Suprapubic skin (tissue), 4 donors: ENCODE results near the gene HPCAL1. TPM values are rescaled to one million over a fixed set of nuclear protein-coding genes. Genes with fewer than 3 reads are reported as not detected.

ENCODE experiments used
- DNase-seq, 2 donors: peaks; one replicate each; pipeline ENCODE4 v3.0.0-alpha.2; 2019; ENCODE audit warnings: low spot score in 2 of 2
- H3K27ac ChIP-seq: fragments of 200-600 bp; sonication (generic); one replicate; pipeline ENCODE4 v1.5.1; 2019
- H3K27me3 ChIP-seq: fragments of 200-600 bp; sonication (generic); one replicate; pipeline ENCODE4 v1.5.1; 2019
- H3K36me3 ChIP-seq: fragments of 200-600 bp; sonication (generic); one replicate; pipeline ENCODE4 v1.5.1; 2019
- H3K4me1 ChIP-seq: fragments of 200-600 bp; sonication (generic); one replicate; pipeline ENCODE4 v1.5.1; 2019
- H3K4me3 ChIP-seq: fragments of 200-600 bp; sonication (generic); one replicate; pipeline ENCODE4 v1.5.1; 2019; ENCODE audit warnings: mild to moderate bottlenecking
- H3K9me3 ChIP-seq: fragments of 200-600 bp; sonication (generic); one replicate; pipeline ENCODE4 v1.5.1; 2019
- EP300 ChIP-seq: sonication (generic); formaldehyde crosslinking; IDR thresholded peaks from one replicate; pipeline ENCODE4 v1.6.1; 2017; ENCODE audit warnings: antibody characterized with exemption
- POLR2A ChIP-seq, 2 donors: fragments of 450-650 bp; IDR thresholded peaks; one replicate each; pipeline ENCODE4 v1.6.1; 2017; ENCODE audit warnings: antibody characterized with exemption in 2 of 2, mild to moderate bottlenecking in 2 of 2, moderate library complexity in 2 of 2
- POLR2AphosphoS5 ChIP-seq, 3 donors: sonication (generic); formaldehyde crosslinking; IDR thresholded peaks; one replicate each; pipeline ENCODE4 v1.6.1; 2017; ENCODE audit warnings: antibody characterized with exemption in 3 of 3
- WGBS: methylation state at CpG from one replicate; pipeline ENCODE4 v1.1.5; 2018; 5-methylcytosine and 5-hydroxymethylcytosine counted together
- total RNA-seq, 4 donors: library from RNA; depleted of rRNA; stranded (reverse); fragments of >200 nt; gene quantifications; one replicate each; pipeline ENCODE4 v1.1.0, GENCODE V29; 2016
- TF ChIP-seq, protein P1 (sequence below), 2 donors: fragments of 200-600 bp in 1 of 2; fragments of 450-650 bp in 1 of 2; sonication (generic) in 1 of 2; IDR thresholded peaks; one replicate each; pipeline ENCODE4 v1.5.1; 2016 to 2019; ENCODE audit warnings: antibody characterized with exemption in 2 of 2, mild to moderate bottlenecking in 1 of 2, moderate library complexity in 1 of 2

Gene HPCAL1
- total RNA-seq, 4 donors from 2014 or later = 27.7 to 40.7 (median 35.3) TPM

- no peaks in the 10 kb centered on the region for H3K27me3 ChIP-seq
- TF ChIP-seq POLR2AphosphoS5 (IDR thresholded peaks at IDR 0.05) = no peak
- TF ChIP-seq EP300 = no peak
- TF ChIP-seq, protein P1, sequence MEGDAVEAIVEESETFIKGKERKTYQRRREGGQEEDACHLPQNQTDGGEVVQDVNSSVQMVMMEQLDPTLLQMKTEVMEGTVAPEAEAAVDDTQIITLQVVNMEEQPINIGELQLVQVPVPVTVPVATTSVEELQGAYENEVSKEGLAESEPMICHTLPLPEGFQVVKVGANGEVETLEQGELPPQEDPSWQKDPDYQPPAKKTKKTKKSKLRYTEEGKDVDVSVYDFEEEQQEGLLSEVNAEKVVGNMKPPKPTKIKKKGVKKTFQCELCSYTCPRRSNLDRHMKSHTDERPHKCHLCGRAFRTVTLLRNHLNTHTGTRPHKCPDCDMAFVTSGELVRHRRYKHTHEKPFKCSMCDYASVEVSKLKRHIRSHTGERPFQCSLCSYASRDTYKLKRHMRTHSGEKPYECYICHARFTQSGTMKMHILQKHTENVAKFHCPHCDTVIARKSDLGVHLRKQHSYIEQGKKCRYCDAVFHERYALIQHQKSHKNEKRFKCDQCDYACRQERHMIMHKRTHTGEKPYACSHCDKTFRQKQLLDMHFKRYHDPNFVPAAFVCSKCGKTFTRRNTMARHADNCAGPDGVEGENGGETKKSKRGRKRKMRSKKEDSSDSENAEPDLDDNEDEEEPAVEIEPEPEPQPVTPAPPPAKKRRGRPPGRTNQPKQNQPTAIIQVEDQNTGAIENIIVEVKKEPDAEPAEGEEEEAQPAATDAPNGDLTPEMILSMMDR (IDR thresholded peaks at IDR 0.05) = no peak
- TF ChIP-seq POLR2A (IDR thresholded peaks at IDR 0.05) = no peak
Observed at GRCh38 chr2:10415048-10415447, 112.3 kb downstream of the HPCAL1 start.

DNA sequence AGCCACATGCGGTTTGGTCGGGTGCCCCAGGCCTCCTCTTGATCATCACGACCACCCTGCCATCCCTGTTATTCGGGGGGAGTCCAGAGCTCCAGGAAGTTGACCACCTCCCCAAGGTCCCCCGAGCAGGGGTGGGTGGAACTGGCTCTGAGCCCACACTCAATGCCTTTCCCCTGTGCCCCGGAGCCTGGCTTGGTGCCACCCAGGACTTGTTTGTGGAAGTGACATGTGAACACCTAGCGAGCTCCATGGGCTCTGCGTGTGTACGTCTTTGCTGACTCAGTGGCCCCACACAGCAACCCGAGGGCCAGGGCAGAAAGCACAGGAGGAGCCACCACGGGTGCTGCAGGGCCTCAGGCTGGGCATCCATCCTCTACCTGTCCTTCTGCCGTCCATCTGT, 112.9 kb downstream of the HPCAL1 start:
- Histone ChIP-seq H3K4me1 (no peaks in the 10 kb centered on the region), H3K27ac (no peak overlapping the region)
- no peak for DNase-seq

More at GRCh38 chr2:10415048-10415447, 112.3 kb downstream of the HPCAL1 start:
- no peak overlapping the region for H3K4me3 ChIP-seq
- no peak overlapping the region for H3K27ac ChIP-seq
- no peaks in the 10 kb centered on the region for H3K4me1 ChIP-seq
- no peaks in the 10 kb centered on the region for H3K9me3 ChIP-seq
- 91% methylated on average over 5 of the region's 8 CpGs for WGBS
- DNase-seq = no peak
- no peaks in the 10 kb centered on the region for H3K36me3 ChIP-seq

DNA sequence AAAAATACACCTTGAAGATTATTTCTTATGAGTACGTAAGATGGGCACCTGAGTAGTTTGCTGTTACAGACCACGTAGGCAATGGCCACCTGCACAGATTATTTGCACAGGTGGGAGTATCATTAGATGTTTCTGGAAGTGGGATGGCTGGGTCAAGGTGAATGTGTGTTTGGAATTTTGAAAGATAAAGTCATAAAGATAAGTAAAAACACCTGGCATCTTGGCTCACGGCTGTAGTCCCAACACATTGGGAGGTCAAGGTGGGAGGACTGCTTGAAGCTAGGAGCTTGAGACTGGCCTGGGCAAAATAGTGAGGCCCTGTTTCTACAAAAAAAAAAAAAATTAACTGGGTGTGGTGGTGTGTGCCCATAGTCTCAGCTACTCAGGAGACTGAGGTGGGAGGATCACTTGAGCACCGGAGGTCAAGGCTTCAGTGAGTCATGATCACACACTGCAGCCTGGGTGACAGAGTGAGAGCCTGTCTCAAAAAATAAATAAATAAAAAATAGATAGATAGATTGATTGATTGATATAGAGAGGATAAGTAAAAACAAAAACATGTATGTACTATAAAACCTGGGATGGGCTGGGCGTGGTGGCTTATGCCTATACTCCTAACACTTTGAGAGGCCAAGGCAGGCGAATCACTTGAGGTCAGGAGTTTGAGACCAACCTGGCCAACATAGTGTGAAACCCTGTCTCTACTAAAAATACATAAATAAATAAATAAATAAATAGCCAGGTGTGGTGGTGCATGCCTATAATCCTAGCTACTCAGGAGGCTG, 115.0 kb downstream of the HPCAL1 start:
- no peaks in the 10 kb centered on the region for H3K27me3 ChIP-seq
- H3K9me3 ChIP-seq = no peaks in the 10 kb centered on the region
- TF ChIP-seq POLR2A (IDR thresholded peaks at IDR 0.05) (no peak), POLR2AphosphoS5 (IDR thresholded peaks at IDR 0.05) (no peak), EP300 (no peak)
- no peak overlapping the region for H3K4me3 ChIP-seq
- no peaks in the 10 kb centered on the region for H3K4me1 ChIP-seq
- WGBS = 96% methylated on average over 5 of the region's 6 CpGs
- no peak overlapping the region for H3K27ac ChIP-seq
- no peak for DNase-seq
- H3K36me3 ChIP-seq = peaks cover 2% of the 10 kb centered on the region

More for the DNA sequence above, 112.9 kb downstream of the HPCAL1 start:
- WGBS = 70% methylated on average over 8 of the region's 12 CpGs
- TF ChIP-seq POLR2A (IDR thresholded peaks at IDR 0.05) (no peak), EP300 (no peak), POLR2AphosphoS5 (IDR thresholded peaks at IDR 0.05) (no peak)
- TF ChIP-seq, protein P1 (IDR thresholded peaks at IDR 0.05) = no peak
- no peaks in the 10 kb centered on the region for H3K36me3 ChIP-seq
- H3K9me3 ChIP-seq = no peaks in the 10 kb centered on the region
- H3K4me3 ChIP-seq = no peak overlapping the region
- no peaks in the 10 kb centered on the region for H3K27me3 ChIP-seq

GRCh38 chr2:10419553-10420257, 117.0 kb downstream of the HPCAL1 start:
- WGBS = 97% methylated on average over 46 of the region's 54 CpGs

DNA sequence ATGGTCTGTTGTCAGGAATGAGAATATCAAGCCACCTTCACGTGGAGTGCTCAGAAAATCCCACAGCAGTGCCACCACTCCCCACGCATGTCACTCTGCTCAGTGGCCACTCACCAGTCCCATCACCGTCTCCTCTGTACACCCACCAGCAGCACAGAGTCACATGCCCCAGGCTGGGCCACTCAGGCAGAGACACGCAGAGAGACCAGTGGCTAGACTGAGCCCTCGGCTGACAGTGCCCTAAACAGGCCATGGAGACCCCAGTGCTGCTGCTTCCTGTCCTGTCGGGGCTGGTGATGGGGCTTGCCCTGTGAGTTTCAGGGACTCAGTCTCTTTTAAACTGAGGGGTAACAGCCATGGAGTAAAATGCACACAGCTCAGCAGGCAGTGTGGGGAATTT, 119.5 kb downstream of the HPCAL1 start:
- no peaks in the 10 kb centered on the region for H3K4me1 ChIP-seq
- H3K36me3 ChIP-seq = peaks cover 31% of the 10 kb centered on the region
- H3K27me3 ChIP-seq = no peaks in the 10 kb centered on the region
- no peak overlapping the region for H3K27ac ChIP-seq
- TF ChIP-seq POLR2A (IDR thresholded peaks at IDR 0.05) = no peak
- TF ChIP-seq, protein P1 (IDR thresholded peaks at IDR 0.05) = no peak
- TF ChIP-seq EP300 = no peak
- no peak for TF ChIP-seq POLR2AphosphoS5 (IDR thresholded peaks at IDR 0.05)
- no peaks in the 10 kb centered on the region for H3K9me3 ChIP-seq
- 68% methylated on average over 5 of the region's 6 CpGs for WGBS
- no peak overlapping the region for H3K4me3 ChIP-seq
- DNase-seq = no peak

More at GRCh38 chr2:10419553-10420257, 117.0 kb downstream of the HPCAL1 start:
- Histone ChIP-seq H3K4me3 (no peak overlapping the region), H3K27ac (no peak overlapping the region), H3K27me3 (no peaks in the 10 kb centered on the region), H3K4me1 (no peaks in the 10 kb centered on the region), H3K36me3 (peaks cover 13% of the 10 kb centered on the region), H3K9me3 (no peaks in the 10 kb centered on the region)
- TF ChIP-seq EP300 (no peak), POLR2AphosphoS5 (IDR thresholded peaks at IDR 0.05) (no peak)
- DNase-seq = no peak
